ENCODE measurements around the gene ISG20L2. TPM values are rescaled to one million over a fixed set of nuclear protein-coding genes. Genes with fewer than 3 reads are reported as not detected.

Gene ISG20L2
- total RNA-seq, 1 donor from 2014 or later: 32.6 TPM

GRCh38 chr1:156725683-156726280 lies 2.8 kb downstream of the ISG20L2 start:
- H3K4me1 Mint-ChIP-seq (ENCODE audit: low read depth, unreplicated experiment): peaks cover 11% of the 10 kb centered on the region
- H3K4me3 Mint-ChIP-seq (ENCODE audit: unreplicated experiment): no peak overlapping the region
- H3K27ac Mint-ChIP-seq (ENCODE audit: unreplicated experiment): no peak overlapping the region
- peak; percentile 90 for DNase-seq
- H3K9me3 Mint-ChIP-seq (ENCODE audit: unreplicated experiment): peaks cover 10% of the 10 kb centered on the region
- TF ChIP-seq CTCF (IDR thresholded peaks at IDR 0.05; ENCODE audit: partially characterized antibody, unreplicated experiment): peak; percentile 86
- H3K36me3 Mint-ChIP-seq (ENCODE audit: unreplicated experiment): no peaks in the 10 kb centered on the region
- H3K27me3 Mint-ChIP-seq (ENCODE audit: unreplicated experiment): peaks cover 12% of the 10 kb centered on the region

GRCh38 chr1:156721535-156721934 lies 7.0 kb downstream of the ISG20L2 start:
- H3K9me3 Mint-ChIP-seq (ENCODE audit: unreplicated experiment): no peaks in the 10 kb centered on the region
- TF ChIP-seq CTCF (IDR thresholded peaks at IDR 0.05; ENCODE audit: partially characterized antibody, unreplicated experiment): no peak

GRCh38 chr1:156721131-156721530 lies 7.4 kb downstream of the ISG20L2 start:
- H3K9me3 Mint-ChIP-seq (ENCODE audit: unreplicated experiment): no peaks in the 10 kb centered on the region
- H3K27ac Mint-ChIP-seq (ENCODE audit: unreplicated experiment): no peak overlapping the region
- peaks cover 5% of the 10 kb centered on the region for H3K36me3 Mint-ChIP-seq (ENCODE audit: unreplicated experiment)
- no peak for DNase-seq
- no peak for TF ChIP-seq CTCF (IDR thresholded peaks at IDR 0.05; ENCODE audit: partially characterized antibody, unreplicated experiment)
- no peaks in the 10 kb centered on the region for H3K4me1 Mint-ChIP-seq (ENCODE audit: low read depth, unreplicated experiment)
- H3K4me3 Mint-ChIP-seq (ENCODE audit: unreplicated experiment): no peak overlapping the region
- H3K27me3 Mint-ChIP-seq (ENCODE audit: unreplicated experiment): no peaks in the 10 kb centered on the region

More at GRCh38 chr1:156721535-156721934, 7.0 kb downstream of the ISG20L2 start:
- Mint-ChIP-seq H3K27me3 (ENCODE audit: unreplicated experiment) (no peaks in the 10 kb centered on the region), H3K4me1 (ENCODE audit: low read depth, unreplicated experiment) (no peaks in the 10 kb centered on the region), H3K27ac (ENCODE audit: unreplicated experiment) (no peak overlapping the region), H3K4me3 (ENCODE audit: unreplicated experiment) (no peak overlapping the region), H3K36me3 (ENCODE audit: unreplicated experiment) (peaks cover 5% of the 10 kb centered on the region)
- DNase-seq: no peak

- H3K27me3 Mint-ChIP-seq (ENCODE audit: unreplicated experiment): peaks cover 2% of the 10 kb centered on the region
- H3K27ac Mint-ChIP-seq (ENCODE audit: unreplicated experiment): no peak overlapping the region
- H3K4me1 Mint-ChIP-seq (ENCODE audit: low read depth, unreplicated experiment): no peaks in the 10 kb centered on the region
- peaks cover 5% of the 10 kb centered on the region for H3K36me3 Mint-ChIP-seq (ENCODE audit: unreplicated experiment)
- DNase-seq: no peak
- no peak for TF ChIP-seq CTCF (IDR thresholded peaks at IDR 0.05; ENCODE audit: partially characterized antibody, unreplicated experiment)
- no peaks in the 10 kb centered on the region for H3K9me3 Mint-ChIP-seq (ENCODE audit: unreplicated experiment)
- H3K4me3 Mint-ChIP-seq (ENCODE audit: unreplicated experiment): no peak overlapping the region
Measured at GRCh38 chr1:156717351-156717750, 11.2 kb downstream of the ISG20L2 start.

GRCh38 chr1:156714830-156715229 lies 13.7 kb downstream of the ISG20L2 start:
- Mint-ChIP-seq H3K27ac (ENCODE audit: unreplicated experiment) (peak overlapping the region; percentile 1), H3K27me3 (ENCODE audit: unreplicated experiment) (peaks cover 2% of the 10 kb centered on the region), H3K9me3 (ENCODE audit: unreplicated experiment) (no peaks in the 10 kb centered on the region), H3K36me3 (ENCODE audit: unreplicated experiment) (peaks cover 5% of the 10 kb centered on the region), H3K4me1 (ENCODE audit: low read depth, unreplicated experiment) (no peaks in the 10 kb centered on the region), H3K4me3 (ENCODE audit: unreplicated experiment) (no peak overlapping the region)
- TF ChIP-seq CTCF (IDR thresholded peaks at IDR 0.05; ENCODE audit: partially characterized antibody, unreplicated experiment): no peak
- DNase-seq: no peak
